NCI-H2107 treated with DMSO at 0.1 percent for 48 hours (cell line): ENCODE results near the gene FSD1L.
A peak's percentile ranks its signal among the peaks of the same experiment; 100 is the strongest.

Experiments used
- DNase-seq: peaks from one replicate; lab custom pipeline; 2025; ENCODE audit not compliant: unreplicated experiment; lab: John Stamatoyannopoulos, UW

The FSD1L gene

DNA sequence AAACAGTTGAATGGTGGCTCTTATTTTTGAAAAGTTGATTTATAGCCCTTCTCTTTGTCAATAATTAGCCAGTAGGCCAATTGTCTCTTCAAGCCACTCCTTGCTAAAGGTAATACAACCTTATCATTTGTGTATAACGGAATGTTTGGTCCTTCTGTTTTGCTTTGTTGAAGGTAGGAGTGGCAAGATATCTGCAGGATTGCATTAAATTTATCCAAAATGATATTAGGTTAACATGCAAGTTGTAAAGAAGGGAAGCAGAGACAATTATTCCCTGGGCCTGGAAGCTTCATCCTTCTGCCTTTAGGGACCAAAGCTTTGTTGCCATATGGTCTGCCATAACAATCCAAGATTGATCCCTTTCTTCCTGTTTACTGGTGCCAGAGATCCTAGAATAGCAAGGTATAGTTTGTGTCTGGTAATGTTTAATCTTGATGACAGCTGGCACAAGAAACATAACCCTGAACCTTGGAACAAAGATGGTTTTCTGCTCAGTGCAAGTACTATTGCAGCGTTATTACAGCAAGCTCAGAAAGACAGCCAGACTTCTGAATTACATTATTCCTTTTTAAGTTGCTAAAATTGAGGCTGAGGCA, 15.5 kb upstream of the FSD1L start:
- no peak for DNase-seq

DNA sequence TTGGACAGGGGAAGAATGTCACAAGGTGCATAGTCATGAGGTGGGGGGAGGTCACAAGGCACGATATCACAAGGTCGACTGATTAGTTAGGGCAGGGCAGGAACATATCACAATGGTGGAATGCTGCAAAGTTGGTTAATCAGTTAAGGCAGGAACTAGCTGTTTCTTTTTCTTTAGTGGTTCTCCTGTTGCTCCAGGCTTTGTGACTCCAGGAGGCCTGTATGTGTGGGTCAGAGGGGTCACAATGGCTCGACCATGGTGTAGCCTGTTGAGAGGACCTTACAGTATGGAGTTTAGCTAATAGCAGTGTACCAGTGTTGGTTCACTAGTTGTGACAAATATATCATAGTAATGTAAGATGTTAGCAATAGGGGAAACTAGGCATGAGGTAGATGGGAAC, 12.4 kb upstream of the FSD1L start:
- DNase-seq = no peak

DNA sequence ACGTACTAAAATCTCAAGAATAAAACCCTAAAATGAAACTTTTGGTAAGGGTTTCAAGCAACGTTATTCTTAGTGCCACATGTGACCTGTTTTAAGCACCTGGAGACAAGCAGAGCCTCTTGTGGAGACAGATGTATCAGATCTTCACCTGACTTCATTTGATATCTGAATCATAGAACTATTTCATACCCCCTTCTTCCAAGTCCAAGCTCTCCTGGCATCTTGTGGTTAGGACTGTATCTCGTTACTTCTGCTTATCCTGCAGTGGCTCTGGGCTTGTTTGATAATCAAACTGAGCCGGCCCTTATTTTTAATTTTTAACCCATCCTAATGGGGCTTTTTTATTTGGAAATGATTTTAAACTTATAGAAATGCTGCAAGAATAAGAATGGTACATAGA, 11.1 kb upstream of the FSD1L start:
- DNase-seq = no peak

DNA sequence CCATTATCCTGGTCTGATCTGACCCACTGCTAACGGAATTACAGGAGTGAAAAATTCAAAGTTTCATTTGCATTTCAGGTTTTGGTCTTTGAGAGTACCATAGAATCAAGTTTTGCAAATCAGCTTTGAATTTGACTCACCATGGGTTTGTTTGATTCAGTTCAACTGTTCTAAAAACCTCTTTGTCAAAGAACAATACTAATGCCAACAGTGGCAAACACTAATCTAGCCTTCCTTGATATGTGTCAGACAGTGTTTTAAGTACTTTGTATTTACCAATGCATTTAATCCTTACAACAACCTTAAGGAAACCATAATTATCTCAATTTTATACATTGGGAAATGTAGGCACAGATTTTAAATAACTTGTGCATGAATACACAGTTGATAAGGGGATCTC, 10.1 kb upstream of the FSD1L start:
- no peak for DNase-seq

- DNase-seq = peak; percentile 85
Measured at GRCh38 chr9:105438141-105438806, 9.6 kb upstream of the FSD1L start.

- DNase-seq = no peak
Measured at GRCh38 chr9:105439428-105439827, 8.4 kb upstream of the FSD1L start.

DNA sequence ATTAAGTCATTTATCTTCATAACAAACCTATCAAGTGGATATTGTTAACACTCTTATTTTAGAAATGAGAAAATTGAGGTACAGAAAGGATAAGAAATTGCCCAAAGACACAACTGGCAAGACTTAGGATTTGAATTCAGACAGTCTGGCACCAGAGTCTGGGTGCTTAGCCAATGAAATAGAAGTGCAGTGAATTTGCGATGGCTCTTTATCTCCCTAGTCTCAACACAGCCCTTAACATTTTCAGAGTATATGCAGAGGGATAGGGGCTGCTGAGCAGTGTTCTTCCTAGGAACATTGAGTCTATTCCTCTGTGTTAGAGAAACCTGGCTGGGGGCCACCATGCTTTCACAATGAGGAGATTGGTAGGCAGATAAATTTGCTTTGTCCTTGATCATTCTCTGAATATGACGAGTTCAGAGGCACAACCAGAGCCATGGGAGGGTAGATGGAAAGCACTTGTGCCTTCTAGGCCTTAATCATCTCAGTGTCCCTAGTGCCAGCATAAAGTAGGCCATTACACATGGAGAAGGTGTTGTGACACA, 6.1 kb upstream of the FSD1L start:
- no peak for DNase-seq

DNA sequence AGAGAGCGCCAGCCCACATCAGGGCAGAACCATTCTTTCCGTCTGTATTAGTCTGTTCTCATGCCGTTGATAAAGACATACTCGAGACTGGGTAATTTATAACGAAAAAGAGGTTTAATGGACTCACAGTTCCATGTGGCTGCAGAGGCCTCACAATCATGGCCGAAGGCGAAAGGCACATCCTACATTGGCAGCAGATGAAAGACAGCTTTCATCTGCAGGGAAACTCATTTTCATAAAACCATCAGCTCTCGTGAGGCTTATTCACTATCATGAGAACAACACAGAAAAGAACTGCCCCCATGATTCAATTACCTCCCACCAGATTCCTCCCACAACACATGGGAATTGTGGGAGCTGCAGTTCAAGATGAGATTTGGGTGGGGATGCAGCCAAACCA, 4.7 kb upstream of the FSD1L start:
- DNase-seq = no peak

DNA sequence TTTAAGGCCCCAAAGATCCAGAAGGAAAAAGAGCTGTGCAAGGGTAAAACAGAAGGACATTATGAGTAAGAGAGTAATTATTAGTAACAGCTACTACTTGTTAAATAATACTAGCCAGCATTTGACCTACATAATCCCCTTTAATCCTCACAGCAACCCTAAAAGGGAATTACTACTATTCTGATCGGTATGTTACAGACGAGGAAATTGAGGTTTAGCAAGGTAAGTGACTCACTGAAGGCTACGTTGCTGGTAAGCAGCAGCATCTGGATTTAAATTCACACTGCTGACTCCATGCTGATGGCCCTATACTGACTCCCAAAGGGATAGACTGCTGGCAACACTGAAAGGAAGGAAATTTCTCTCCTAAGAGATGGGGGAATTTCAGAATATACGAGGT, 3.7 kb upstream of the FSD1L start:
- DNase-seq = no peak

- DNase-seq = peak; percentile 17
Measured at GRCh38 chr9:105445203-105445881, 2.5 kb upstream of the FSD1L start.

DNA sequence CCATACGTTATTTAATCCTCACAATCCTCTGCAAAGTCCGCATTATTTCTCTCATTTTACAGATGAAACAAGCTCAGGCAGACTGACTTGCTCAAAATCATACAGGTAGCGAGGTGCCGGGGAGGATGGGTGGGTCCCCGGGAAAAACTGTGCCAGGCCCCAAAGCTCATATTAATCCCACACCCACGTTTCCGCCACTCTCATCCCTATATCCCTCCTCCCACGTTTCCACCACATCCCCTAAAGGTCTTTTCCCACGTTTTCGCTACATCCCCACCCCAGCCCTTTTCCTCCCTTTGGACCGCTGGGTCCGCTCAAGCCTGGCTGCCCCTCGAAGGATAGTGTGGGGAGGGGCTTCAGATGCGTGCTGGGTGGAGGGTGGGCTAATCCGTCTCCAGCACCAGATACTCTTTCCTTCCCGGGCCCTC, 434 bp upstream of the FSD1L start:
- no peak for DNase-seq

DNA sequence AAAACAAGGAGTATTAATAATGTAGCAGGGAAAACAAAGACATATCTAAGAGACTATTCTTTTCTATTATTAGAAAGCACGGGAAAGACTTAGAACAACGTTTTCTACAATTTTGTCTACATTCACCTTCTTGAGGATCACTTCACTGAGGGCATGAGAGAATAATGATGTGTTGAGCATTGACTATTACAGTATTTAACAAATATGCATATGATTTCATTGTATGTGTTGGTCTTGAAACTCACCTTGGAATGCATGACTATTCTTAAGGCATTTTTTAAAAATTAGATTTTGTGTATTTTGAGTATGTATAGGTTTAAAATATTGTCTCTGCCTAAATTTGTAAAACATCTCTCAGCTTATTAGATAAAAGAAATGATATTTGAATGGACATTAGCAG, 1.2 kb downstream of the FSD1L start:
- no peak for DNase-seq

GRCh38 chr9:105452185-105452584, 4.4 kb downstream of the FSD1L start:
- no peak for DNase-seq

GRCh38 chr9:105455836-105456475, 8.1 kb downstream of the FSD1L start:
- DNase-seq = no peak

GRCh38 chr9:105457560-105458294, 9.9 kb downstream of the FSD1L start:
- DNase-seq = no peak

GRCh38 chr9:105458404-105458803, 10.6 kb downstream of the FSD1L start:
- no peak for DNase-seq

DNA sequence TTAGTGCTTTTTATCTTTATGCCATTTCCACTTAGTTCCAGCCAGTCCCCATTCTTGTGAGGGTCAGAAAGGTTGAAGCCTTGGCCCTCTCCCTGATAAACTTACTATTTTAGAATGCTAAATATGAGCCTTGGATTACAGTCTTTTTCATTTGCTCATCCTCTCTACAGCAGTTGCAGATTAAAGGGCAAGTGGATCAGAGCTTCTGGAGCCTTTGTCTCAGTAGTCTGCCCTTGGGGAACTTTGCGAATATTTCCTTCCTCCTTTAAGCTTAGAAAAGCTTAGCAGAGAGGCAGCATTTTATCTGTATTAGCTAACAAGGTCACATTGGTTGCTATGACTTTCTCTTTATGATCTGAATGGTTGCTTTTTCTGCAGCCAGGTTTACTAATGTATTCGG, 11.5 kb downstream of the FSD1L start:
- DNase-seq = no peak

GRCh38 chr9:105466898-105467455, 19.1 kb downstream of the FSD1L start:
- no peak for DNase-seq

DNA sequence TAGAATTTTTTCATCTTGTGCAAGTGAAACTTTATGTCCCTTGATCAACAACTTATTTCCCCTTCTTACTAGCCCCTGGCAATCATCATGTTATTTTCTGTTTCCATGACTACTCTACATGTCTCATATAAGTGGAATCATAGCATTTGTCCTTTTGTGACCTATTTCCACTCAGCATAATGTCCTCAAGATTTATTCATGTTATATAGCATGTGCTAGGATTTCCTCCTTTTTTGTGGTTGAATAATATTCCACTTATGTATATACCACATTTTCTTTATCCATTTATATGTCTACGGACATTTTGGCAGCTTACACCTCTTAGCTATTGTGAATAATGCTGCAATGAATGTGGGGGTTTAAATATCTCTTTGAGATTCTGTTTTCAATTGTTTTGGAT, 21.0 kb downstream of the FSD1L start:
- DNase-seq = no peak

GRCh38 chr9:105473221-105473620, 25.4 kb downstream of the FSD1L start:
- DNase-seq = no peak

GRCh38 chr9:105475302-105475701, 27.5 kb downstream of the FSD1L start:
- no peak for DNase-seq
